ENCODE measurements around the gene REC114.
"Not testable (repeated sequence)": the region's sequence is repeated elsewhere in the genome, so short reads cannot be mapped to it uniquely, and the experiment has no call there.

REC114 gene

GRCh38 chr15:73436613-73437012 is 6.4 kb upstream of the REC114 start:
- no peak for TF ChIP-seq CTCF (IDR thresholded peaks at IDR 0.05; ENCODE audit: low read length, missing control alignments)
- no peak for DNase-seq (ENCODE audit: low read depth)

GRCh38 chr15:73437543-73438109 is 5.3 kb upstream of the REC114 start:
- TF ChIP-seq CTCF (IDR thresholded peaks at IDR 0.05; ENCODE audit: low read length, missing control alignments) = no peak
- no peak overlapping the region for H3K4me3 ChIP-seq (replicated peaks; ENCODE audit: low read depth, low read length)
- DNase-seq (ENCODE audit: low read depth) = no peak

More at GRCh38 chr15:73436613-73437012, 6.4 kb upstream of the REC114 start:
- no peak overlapping the region for H3K4me3 ChIP-seq (replicated peaks; ENCODE audit: low read depth, low read length)

GRCh38 chr15:73438651-73439050 is 4.3 kb upstream of the REC114 start:
- DNase-seq (ENCODE audit: low read depth) = no peak
- H3K4me3 ChIP-seq (replicated peaks; ENCODE audit: low read depth, low read length) = no peak overlapping the region
- TF ChIP-seq CTCF (IDR thresholded peaks at IDR 0.05; ENCODE audit: low read length, missing control alignments) = no peak

- no peak for DNase-seq (ENCODE audit: low read depth)
- TF ChIP-seq CTCF (IDR thresholded peaks at IDR 0.05; ENCODE audit: low read length, missing control alignments) = no peak
- H3K4me3 ChIP-seq (replicated peaks; ENCODE audit: low read depth, low read length) = no peak overlapping the region
Measured at GRCh38 chr15:73440571-73440970, 2.4 kb upstream of the REC114 start.

- no peak for DNase-seq (ENCODE audit: low read depth)
- no peak overlapping the region for H3K4me3 ChIP-seq (replicated peaks; ENCODE audit: low read depth, low read length)
- no peak for TF ChIP-seq CTCF (IDR thresholded peaks at IDR 0.05; ENCODE audit: low read length, missing control alignments)
Measured at GRCh38 chr15:73442421-73442820, 543 bp upstream of the REC114 start.

- DNase-seq (ENCODE audit: low read depth); H3K4me3 ChIP-seq (replicated peaks; ENCODE audit: low read depth, low read length): not testable (repeated sequence)
Measured at GRCh38 chr15:73447471-73447870, 4.5 kb downstream of the REC114 start.

GRCh38 chr15:73448158-73448758 is 5.3 kb downstream of the REC114 start:
- H3K4me3 ChIP-seq (replicated peaks; ENCODE audit: low read depth, low read length); DNase-seq (ENCODE audit: low read depth): not testable (repeated sequence)

GRCh38 chr15:73449980-73450379 is 7.0 kb downstream of the REC114 start:
- DNase-seq (ENCODE audit: low read depth); H3K4me3 ChIP-seq (replicated peaks; ENCODE audit: low read depth, low read length): not testable (repeated sequence)
